Tibial nerve (tissue), 4 donors: ENCODE measurements around the gene MCF2L2.

Experiments
- EP300 ChIP-seq, 2 donors: sonication (generic); formaldehyde crosslinking; IDR thresholded peaks; one replicate each; pipeline ENCODE4 v1.6.1; 2017; ENCODE audit warnings: antibody characterized with exemption in 2 of 2, mild to moderate bottlenecking in 1 of 2
- TF ChIP-seq, protein P1 (sequence below), 5 experiments: fragments of 200-600 bp in 3 of 5; fragments of 450-650 bp in 2 of 5; sonication (generic) in 3 of 5; IDR thresholded peaks; one replicate each; pipeline ENCODE4 v1.5.1; 2016 to 2019; ENCODE audit warnings: antibody characterized with exemption in 5 of 5, mild to moderate bottlenecking in 3 of 5, moderate library complexity in 2 of 5

DNA sequence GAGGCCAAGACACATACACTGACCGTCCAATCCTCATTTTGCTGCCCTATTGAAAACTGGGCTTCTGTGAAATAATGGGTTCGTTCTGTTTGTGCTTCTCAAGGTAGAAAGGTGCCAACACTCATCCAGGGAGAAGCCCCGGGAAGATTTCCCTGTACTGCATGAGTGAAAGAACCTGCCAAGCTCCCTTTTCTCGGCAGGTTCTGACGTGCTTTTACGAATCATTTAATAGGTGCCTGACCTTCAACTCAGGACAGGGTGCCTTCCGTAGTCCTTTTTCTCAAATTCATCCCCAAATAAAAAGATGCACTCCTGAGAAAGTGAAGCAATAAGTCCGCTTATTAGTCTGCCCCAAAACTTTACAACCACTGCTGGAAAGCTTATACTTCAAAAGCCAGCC is 111.1 kb downstream of the MCF2L2 start:
- TF ChIP-seq, protein P1, sequence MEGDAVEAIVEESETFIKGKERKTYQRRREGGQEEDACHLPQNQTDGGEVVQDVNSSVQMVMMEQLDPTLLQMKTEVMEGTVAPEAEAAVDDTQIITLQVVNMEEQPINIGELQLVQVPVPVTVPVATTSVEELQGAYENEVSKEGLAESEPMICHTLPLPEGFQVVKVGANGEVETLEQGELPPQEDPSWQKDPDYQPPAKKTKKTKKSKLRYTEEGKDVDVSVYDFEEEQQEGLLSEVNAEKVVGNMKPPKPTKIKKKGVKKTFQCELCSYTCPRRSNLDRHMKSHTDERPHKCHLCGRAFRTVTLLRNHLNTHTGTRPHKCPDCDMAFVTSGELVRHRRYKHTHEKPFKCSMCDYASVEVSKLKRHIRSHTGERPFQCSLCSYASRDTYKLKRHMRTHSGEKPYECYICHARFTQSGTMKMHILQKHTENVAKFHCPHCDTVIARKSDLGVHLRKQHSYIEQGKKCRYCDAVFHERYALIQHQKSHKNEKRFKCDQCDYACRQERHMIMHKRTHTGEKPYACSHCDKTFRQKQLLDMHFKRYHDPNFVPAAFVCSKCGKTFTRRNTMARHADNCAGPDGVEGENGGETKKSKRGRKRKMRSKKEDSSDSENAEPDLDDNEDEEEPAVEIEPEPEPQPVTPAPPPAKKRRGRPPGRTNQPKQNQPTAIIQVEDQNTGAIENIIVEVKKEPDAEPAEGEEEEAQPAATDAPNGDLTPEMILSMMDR (IDR thresholded peaks at IDR 0.05) = no peak
- TF ChIP-seq EP300 (IDR thresholded peaks at IDR 0.05) = no peak
